ENCODE measurements around the gene MYF6. TPM values are rescaled to one million over a fixed set of nuclear protein-coding genes. Genes with fewer than 3 reads are reported as not detected.

MYF6 gene
- total and polyA plus RNA-seq, 9 of the 15 experiments (the other 6 are each of a cell fraction or from before 2014, with no cell fraction given), result not detected

DNA sequence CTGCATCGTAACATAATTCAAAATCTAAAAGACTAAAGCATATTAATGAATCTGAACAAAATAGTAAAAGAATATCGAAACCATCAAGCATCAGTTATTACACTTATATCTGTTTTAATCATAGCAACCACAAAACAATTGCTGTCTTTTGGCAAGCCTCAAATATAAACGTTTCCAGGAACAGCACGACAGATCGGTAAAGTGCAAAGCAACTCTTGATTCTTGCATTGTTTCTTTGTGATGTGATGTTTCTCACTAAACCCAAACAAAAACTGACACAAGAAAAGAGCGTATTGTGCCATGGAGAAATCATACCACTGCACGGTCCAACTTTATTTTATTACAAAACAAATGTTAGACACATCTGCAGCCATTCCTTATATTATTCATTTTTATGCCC lies 9.2 kb upstream of the MYF6 start:
- H3K36me3 ChIP-seq (ENCODE audit: control insufficient read depth, insufficient read depth, low read length), result no peaks in the 10 kb centered on the region
- no peak overlapping the region for H3K4me2 ChIP-seq (ENCODE audit: insufficient read depth, low read length)
- no peak for DNase-seq (ENCODE audit: extremely low read depth in 1 of 4, low spot score in 3 of 4)
- H3K27ac ChIP-seq (ENCODE audit: extremely low read depth, low read depth, low read length), result no peak overlapping the region
- in situ Hi-C loops (cut with MboI), result no loop called here
- BruUV-seq (replicated peaks), result no TSS peak
- no peak overlapping the region for H3K4me3 ChIP-seq
- H4K20me1 ChIP-seq (replicated peaks; ENCODE audit: control insufficient read depth, insufficient read depth, low read length), result no peaks in the 10 kb centered on the region
- H3K9ac ChIP-seq (ENCODE audit: insufficient read depth in 1 of 2, low read depth in 2 of 2, low read length in 2 of 2), result no peak overlapping the region
- no peaks in the 10 kb centered on the region for H3K9me1 ChIP-seq (ENCODE audit: control insufficient read depth, insufficient read depth, low read length)
- no peaks in the 10 kb centered on the region for H3K9me3 ChIP-seq (replicated peaks; ENCODE audit: control insufficient read depth, insufficient read depth, low read depth, low read length)
- CTCF ChIA-PET (ENCODE audit: low intra/inter-chr PET ratio), result no interaction called here
- H2AFZ ChIP-seq (ENCODE audit: low read depth, low read length), result no peak overlapping the region
- POLR2A ChIA-PET, result no interaction called here
- intact Hi-C loops (cut with micrococcal nuclease), result no loop called here
- H3K79me2 ChIP-seq (ENCODE audit: control insufficient read depth, insufficient read depth, low read length), result no peaks in the 10 kb centered on the region
- WGBS (ENCODE audit: insufficient coverage, low coverage, missing lambda C conversion rate), result 0% methylated on average over 7 of the region's 7 CpGs
- no peak for FAIRE-seq
- no peak for ATAC-seq
- no peaks in the 10 kb centered on the region for H3K4me1 ChIP-seq (replicated peaks in 1 of 2; ENCODE audit: control insufficient read depth in 2 of 2, insufficient read depth in 2 of 2, low read length in 2 of 2)
- H3K27me3 ChIP-seq (ENCODE audit: control insufficient read depth in 2 of 2, insufficient read depth in 2 of 2, low read length in 2 of 2), result no peaks in the 10 kb centered on the region
- TF ChIP-seq, protein P1, sequence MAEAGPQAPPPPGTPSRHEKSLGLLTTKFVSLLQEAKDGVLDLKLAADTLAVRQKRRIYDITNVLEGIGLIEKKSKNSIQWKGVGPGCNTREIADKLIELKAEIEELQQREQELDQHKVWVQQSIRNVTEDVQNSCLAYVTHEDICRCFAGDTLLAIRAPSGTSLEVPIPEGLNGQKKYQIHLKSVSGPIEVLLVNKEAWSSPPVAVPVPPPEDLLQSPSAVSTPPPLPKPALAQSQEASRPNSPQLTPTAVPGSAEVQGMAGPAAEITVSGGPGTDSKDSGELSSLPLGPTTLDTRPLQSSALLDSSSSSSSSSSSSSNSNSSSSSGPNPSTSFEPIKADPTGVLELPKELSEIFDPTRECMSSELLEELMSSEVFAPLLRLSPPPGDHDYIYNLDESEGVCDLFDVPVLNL (CRISPR knock-in tag; IDR thresholded peaks at IDR 0.05; ENCODE audit: low read depth), result no peak
- TF ChIP-seq RCOR1 (IDR thresholded peaks at IDR 0.05; ENCODE audit: borderline replicate concordance in 1 of 2, low read depth in 2 of 2, low read length in 2 of 2) (no peak), SRSF3 (IDR thresholded peaks at IDR 0.05; ENCODE audit: insufficient read depth, low read length) (no peak), ELF1 (tag; IDR thresholded peaks at IDR 0.05) (no peak), MBD2 (IDR thresholded peaks at IDR 0.05; ENCODE audit: borderline replicate concordance, low read depth) (no peak), TRIM28 (IDR thresholded peaks at IDR 0.05) (no peak), LARP7 (IDR thresholded peaks at IDR 0.05) (no peak), HCFC1 (IDR thresholded peaks at IDR 0.05; ENCODE audit: low read depth, low read length) (no peak), CREB1 (IDR thresholded peaks at IDR 0.05) (no peak), CREB1 (CRISPR knock-in tag; IDR thresholded peaks at IDR 0.05) (no peak), RNF2 (IDR thresholded peaks at IDR 0.05) (no peak)
- TF ChIP-seq, protein P2, sequence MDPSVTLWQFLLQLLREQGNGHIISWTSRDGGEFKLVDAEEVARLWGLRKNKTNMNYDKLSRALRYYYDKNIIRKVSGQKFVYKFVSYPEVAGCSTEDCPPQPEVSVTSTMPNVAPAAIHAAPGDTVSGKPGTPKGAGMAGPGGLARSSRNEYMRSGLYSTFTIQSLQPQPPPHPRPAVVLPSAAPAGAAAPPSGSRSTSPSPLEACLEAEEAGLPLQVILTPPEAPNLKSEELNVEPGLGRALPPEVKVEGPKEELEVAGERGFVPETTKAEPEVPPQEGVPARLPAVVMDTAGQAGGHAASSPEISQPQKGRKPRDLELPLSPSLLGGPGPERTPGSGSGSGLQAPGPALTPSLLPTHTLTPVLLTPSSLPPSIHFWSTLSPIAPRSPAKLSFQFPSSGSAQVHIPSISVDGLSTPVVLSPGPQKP (CRISPR knock-in tag; IDR thresholded peaks at IDR 0.05), result no peak
- TF ChIP-seq, protein P3, sequence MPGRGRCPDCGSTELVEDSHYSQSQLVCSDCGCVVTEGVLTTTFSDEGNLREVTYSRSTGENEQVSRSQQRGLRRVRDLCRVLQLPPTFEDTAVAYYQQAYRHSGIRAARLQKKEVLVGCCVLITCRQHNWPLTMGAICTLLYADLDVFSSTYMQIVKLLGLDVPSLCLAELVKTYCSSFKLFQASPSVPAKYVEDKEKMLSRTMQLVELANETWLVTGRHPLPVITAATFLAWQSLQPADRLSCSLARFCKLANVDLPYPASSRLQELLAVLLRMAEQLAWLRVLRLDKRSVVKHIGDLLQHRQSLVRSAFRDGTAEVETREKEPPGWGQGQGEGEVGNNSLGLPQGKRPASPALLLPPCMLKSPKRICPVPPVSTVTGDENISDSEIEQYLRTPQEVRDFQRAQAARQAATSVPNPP (IDR thresholded peaks at IDR 0.05; ENCODE audit: borderline replicate concordance, insufficient read depth, insufficient read length), result no peak
- TF ChIP-seq, protein P4, sequence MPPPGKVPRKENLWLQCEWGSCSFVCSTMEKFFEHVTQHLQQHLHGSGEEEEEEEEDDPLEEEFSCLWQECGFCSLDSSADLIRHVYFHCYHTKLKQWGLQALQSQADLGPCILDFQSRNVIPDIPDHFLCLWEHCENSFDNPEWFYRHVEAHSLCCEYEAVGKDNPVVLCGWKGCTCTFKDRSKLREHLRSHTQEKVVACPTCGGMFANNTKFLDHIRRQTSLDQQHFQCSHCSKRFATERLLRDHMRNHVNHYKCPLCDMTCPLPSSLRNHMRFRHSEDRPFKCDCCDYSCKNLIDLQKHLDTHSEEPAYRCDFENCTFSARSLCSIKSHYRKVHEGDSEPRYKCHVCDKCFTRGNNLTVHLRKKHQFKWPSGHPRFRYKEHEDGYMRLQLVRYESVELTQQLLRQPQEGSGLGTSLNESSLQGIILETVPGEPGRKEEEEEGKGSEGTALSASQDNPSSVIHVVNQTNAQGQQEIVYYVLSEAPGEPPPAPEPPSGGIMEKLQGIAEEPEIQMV (tag; conservative IDR thresholded peaks at IDR 0.05; ENCODE audit: low read depth), result no peak
